ENCODE measurements around the gene MAMDC2. TPM values are rescaled to one million over a fixed set of nuclear protein-coding genes. Genes with fewer than 3 reads are reported as not detected.

The MAMDC2 gene
- total RNA-seq, 3 donors from 2014 or later, result 17.0 to 33.9 (median 18.7) TPM

DNA sequence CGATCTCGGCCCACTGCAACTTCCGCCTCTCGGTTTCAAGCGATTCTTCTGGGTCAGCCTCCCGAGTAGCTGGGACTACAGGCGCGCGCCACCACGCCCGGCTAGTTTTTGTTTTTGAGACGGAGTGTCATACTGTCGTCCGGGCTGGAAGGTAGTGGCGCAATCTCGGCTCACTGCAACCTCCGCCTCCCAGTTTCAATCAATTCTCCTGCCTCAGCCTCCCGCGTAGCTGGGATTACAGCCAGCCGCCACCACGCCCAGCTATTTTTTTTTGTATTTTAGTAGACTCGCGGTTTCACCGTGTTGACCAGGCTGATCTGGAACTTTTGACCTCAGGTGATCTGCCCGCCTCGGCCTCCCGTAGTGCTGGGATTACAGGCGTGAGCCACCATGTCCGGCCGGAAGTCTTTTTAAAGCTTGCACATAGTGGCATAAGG lies 216.4 kb downstream of the MAMDC2 start:
- Histone ChIP-seq H3K27me3 (no peaks in the 10 kb centered on the region), H3K27ac (peak overlapping the region in 1 of 2 donors; percentile 97), H3K9me3 (no peaks in the 10 kb centered on the region), H3K36me3 (no peaks in the 10 kb centered on the region), H3K4me1 (peaks cover 0 to 22% of the 10 kb centered on the region in 2 donors), H3K4me3 (peak overlapping the region; percentile 84 to 86 (median 86))
- TF ChIP-seq POLR2AphosphoS5 (IDR thresholded peaks at IDR 0.05) (no peak), POLR2A (IDR thresholded peaks at IDR 0.05) (no peak)
- TF ChIP-seq, protein P1, sequence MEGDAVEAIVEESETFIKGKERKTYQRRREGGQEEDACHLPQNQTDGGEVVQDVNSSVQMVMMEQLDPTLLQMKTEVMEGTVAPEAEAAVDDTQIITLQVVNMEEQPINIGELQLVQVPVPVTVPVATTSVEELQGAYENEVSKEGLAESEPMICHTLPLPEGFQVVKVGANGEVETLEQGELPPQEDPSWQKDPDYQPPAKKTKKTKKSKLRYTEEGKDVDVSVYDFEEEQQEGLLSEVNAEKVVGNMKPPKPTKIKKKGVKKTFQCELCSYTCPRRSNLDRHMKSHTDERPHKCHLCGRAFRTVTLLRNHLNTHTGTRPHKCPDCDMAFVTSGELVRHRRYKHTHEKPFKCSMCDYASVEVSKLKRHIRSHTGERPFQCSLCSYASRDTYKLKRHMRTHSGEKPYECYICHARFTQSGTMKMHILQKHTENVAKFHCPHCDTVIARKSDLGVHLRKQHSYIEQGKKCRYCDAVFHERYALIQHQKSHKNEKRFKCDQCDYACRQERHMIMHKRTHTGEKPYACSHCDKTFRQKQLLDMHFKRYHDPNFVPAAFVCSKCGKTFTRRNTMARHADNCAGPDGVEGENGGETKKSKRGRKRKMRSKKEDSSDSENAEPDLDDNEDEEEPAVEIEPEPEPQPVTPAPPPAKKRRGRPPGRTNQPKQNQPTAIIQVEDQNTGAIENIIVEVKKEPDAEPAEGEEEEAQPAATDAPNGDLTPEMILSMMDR (IDR thresholded peaks at IDR 0.05), result no peak
- DNase-seq (ENCODE audit: low spot score in 2 of 2), result no peak
- intact Hi-C loops (cut with DNase I; ENCODE audit: low total_unique reads), result no loop called here

DNA sequence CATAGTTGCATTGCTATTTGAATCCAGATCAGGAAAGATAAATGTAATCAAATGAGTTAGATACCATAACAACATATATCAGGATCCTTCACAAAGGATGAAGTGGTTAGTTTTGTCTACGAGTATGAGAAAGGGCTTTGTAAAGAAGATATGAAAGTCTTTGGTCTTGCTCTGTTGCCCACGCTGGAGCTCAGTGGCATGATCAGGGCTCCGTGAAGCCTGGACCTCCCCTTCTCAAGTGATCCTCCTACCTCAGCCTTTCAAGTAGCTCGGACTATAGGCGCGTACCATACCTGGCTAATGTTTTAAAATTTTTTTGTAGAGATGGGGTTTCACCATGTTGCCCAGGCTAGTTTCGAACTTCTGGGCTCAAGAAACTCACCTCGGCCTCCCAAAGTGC lies 217.0 kb downstream of the MAMDC2 start:
- Histone ChIP-seq H3K27me3 (no peaks in the 10 kb centered on the region), H3K9me3 (no peaks in the 10 kb centered on the region), H3K4me1 (peaks cover 0 to 22% of the 10 kb centered on the region in 2 donors), H3K27ac (peak overlapping the region in 1 of 2 donors; percentile 97), H3K36me3 (no peaks in the 10 kb centered on the region), H3K4me3 (peak overlapping the region in 2 of 3 donors; percentile 86)
- intact Hi-C loops (cut with DNase I; ENCODE audit: low total_unique reads), result no loop called here
- TF ChIP-seq POLR2AphosphoS5 (IDR thresholded peaks at IDR 0.05), result no peak
- no peak for DNase-seq (ENCODE audit: low spot score in 2 of 2)

DNA sequence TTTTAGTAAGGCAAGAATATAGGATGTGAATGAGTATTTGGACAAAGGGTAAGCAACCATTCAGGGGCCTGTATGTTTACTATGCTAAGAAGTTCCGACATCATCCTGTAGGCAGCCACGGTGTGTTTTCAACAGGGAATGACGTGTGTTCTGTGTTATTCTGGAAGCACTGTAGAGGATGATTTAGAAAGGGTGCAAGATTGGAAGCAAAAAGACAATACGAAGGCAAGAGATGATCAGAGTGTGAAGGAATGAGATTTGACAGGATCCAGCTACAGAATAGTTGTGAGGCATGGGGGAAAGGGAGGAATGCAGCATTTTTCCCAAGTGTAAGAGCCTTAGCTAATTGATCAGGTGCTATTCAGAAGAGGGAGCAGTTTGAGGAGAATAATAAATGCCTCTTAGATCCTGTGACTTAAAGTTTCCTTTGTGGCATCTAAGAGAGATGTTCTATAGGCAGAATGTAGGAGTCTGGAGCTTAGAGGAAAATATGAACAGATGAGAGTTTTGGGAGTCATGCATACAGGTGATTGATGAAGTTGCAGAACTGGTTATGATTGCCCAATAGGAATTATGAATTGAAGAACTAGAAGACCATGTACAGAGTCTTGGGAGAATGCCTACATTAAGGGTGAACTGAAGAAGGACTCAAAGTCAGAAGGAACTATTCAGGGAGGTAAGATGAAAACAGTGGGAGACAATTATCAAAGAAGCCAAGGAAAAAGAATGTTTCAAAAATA lies 217.7 kb downstream of the MAMDC2 start:
- Histone ChIP-seq H3K27ac (peak overlapping the region; percentile 21 to 35), H3K4me3 (peak overlapping the region in 2 of 3 donors; percentile 1 to 86)

DNA sequence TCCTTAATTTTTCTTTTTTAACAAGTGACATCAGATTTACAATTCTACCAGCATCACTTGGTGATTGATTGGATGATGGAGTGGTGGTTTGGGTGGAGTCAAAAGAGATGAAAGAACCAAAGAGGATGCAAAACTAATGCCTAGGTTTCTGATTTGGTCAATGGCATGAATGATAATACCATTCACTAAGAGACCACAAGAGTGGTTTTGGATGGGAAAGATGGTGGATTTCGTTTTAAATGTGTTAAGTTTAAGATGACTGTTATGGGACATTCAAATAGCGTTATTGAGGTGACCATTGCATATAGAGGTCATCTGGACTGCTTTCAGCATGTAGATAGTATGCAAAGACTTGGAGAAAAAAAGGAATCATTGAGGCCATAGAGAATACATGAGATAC lies 218.7 kb downstream of the MAMDC2 start:
- H3K27me3 ChIP-seq, result no peaks in the 10 kb centered on the region
- intact Hi-C loops (cut with DNase I; ENCODE audit: low total_unique reads), result no loop called here
- H3K4me1 ChIP-seq, result peaks cover 0 to 20% of the 10 kb centered on the region in 2 donors
- H3K36me3 ChIP-seq, result no peaks in the 10 kb centered on the region
- TF ChIP-seq POLR2A (IDR thresholded peaks at IDR 0.05) (no peak), POLR2AphosphoS5 (IDR thresholded peaks at IDR 0.05) (no peak)
- TF ChIP-seq, protein P1 (IDR thresholded peaks at IDR 0.05), result no peak
- H3K27ac ChIP-seq, result peak overlapping the region; percentile 44 to 49
- H3K9me3 ChIP-seq, result no peaks in the 10 kb centered on the region
- no peak for DNase-seq (ENCODE audit: low spot score in 2 of 2)
- H3K4me3 ChIP-seq, result peak overlapping the region in 1 of 3 donors; percentile 2

More for the DNA sequence above, 217.7 kb downstream of the MAMDC2 start:
- no peaks in the 10 kb centered on the region for H3K27me3 ChIP-seq
- H3K9me3 ChIP-seq, result no peaks in the 10 kb centered on the region
- H3K36me3 ChIP-seq, result no peaks in the 10 kb centered on the region
- no peak for DNase-seq (ENCODE audit: low spot score in 2 of 2)
- TF ChIP-seq POLR2A (IDR thresholded peaks at IDR 0.05), result no peak
- TF ChIP-seq POLR2AphosphoS5 (IDR thresholded peaks at IDR 0.05), result no peak
- TF ChIP-seq, protein P1 (IDR thresholded peaks at IDR 0.05), result no peak
- H3K4me1 ChIP-seq, result peaks cover 0 to 22% of the 10 kb centered on the region in 2 donors
- intact Hi-C loops (cut with DNase I; ENCODE audit: low total_unique reads), result no loop called here

DNA sequence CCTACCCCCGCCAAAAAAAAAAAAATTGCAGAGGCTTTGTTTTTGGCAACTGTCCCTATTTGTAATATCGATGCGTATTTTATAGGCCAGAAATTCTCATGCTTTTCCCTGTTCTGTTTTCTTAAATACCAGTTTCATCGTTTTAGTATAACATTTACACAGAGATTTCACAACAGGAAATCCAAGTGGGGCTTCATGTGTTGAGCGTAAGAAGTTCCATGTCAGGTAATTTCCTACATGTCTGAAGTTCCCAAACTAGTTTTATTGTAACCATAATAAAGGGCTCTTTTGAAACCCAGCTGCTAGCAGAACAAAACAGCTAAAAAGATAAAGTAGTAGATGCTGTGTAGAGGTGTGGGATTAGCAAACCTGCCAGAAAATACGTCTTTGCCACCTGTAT lies 219.3 kb downstream of the MAMDC2 start:
- no peaks in the 10 kb centered on the region for H3K27me3 ChIP-seq
- no peaks in the 10 kb centered on the region for H3K36me3 ChIP-seq
- TF ChIP-seq POLR2AphosphoS5 (IDR thresholded peaks at IDR 0.05) (no peak), POLR2A (IDR thresholded peaks at IDR 0.05) (no peak)
- TF ChIP-seq, protein P1 (IDR thresholded peaks at IDR 0.05), result no peak
- intact Hi-C loops (cut with DNase I; ENCODE audit: low total_unique reads), result loop anchor here (1.0 kb wide), 1 partner anchor 11 kb away; no protein-coding TSS in a partner anchor
- peaks cover 0 to 19% of the 10 kb centered on the region in 2 donors for H3K4me1 ChIP-seq
- peak overlapping the region; percentile 44 to 49 for H3K27ac ChIP-seq
- DNase-seq (ENCODE audit: low spot score in 2 of 2), result no peak
- no peaks in the 10 kb centered on the region for H3K9me3 ChIP-seq
- H3K4me3 ChIP-seq, result peak overlapping the region in 1 of 3 donors; percentile 2
